ENCODE measurements around the gene RFK. TPM values are rescaled to one million over a fixed set of nuclear protein-coding genes. Genes with fewer than 3 reads are reported as not detected.

The RFK gene
- total and polyA plus RNA-seq, 2 of the 13 experiments (the other 11 are each of a cell fraction or from before 2014, with no cell fraction given): 18.2 to 37.2 TPM

DNA sequence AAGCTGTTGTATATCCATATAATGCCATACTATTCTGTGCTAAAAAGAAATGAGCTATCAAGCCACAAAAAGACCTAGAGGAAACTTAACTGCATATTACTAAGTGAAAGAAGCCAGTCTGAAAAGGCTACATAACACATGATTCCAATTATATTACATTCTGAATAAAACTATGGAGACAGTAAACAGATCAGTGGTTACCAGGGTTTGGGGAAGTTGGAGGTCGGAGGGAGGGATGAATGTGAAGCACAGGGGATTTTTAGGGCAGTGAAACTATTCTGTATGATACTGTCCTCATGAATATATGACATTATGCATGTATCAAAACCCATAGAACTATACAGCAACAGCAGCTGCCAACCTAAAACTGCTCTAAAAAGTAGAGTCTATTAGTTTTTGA lies 5.6 kb upstream of the RFK start:
- Histone ChIP-seq H3K9ac (ENCODE audit: insufficient read depth, low read depth, low read length) (no peak overlapping the region), H2AFZ (ENCODE audit: low read length) (no peak overlapping the region), H3K4me1 (ENCODE audit: insufficient read depth, low read length) (peaks cover 59% of the 10 kb centered on the region), H3K4me2 (ENCODE audit: low read depth, low read length) (no peak overlapping the region), H3K36me3 (replicated peaks in 1 of 2; ENCODE audit: control insufficient read depth in 1 of 2, insufficient read depth in 2 of 2, low read length in 2 of 2) (no peaks in the 10 kb centered on the region), H3K27ac (ENCODE audit: extremely low read length, insufficient read depth, low read length) (no peak overlapping the region), H3K9me3 (ENCODE audit: low read length) (no peaks in the 10 kb centered on the region), H3K79me2 (ENCODE audit: insufficient read depth, low read length) (no peaks in the 10 kb centered on the region), H3K27me3 (ENCODE audit: control insufficient read depth in 1 of 2, insufficient read depth in 2 of 2, low read length in 2 of 2) (no peaks in the 10 kb centered on the region), H3K4me3 (replicated peaks in 1 of 3; ENCODE audit: insufficient read depth in 1 of 3, low read depth in 2 of 3, low read length in 3 of 3) (no peak overlapping the region), H4K20me1 (ENCODE audit: insufficient read depth, low read length) (no peaks in the 10 kb centered on the region)
- ATAC-seq (no peak), FAIRE-seq (no peak), DNase-seq (ENCODE audit: low spot score) (no peak)
- in situ Hi-C loops (cut with HindIII; ENCODE audit: extremely low pct_ligation_motif_present, low pct_unique_long_range_greater_than_20kb): no loop called here
- no TSS peak for BruUV-seq (replicated peaks)
- ChIA-PET POLR2A (no interaction called here), CTCF (ENCODE audit: low intra/inter-chr PET ratio, low total read pairs) (no interaction called here)
- TF ChIP-seq CREM (IDR thresholded peaks at IDR 0.05): no peak
- no peak for TF ChIP-seq CREM (CRISPR knock-in tag; IDR thresholded peaks at IDR 0.05)
- no peak for TF ChIP-seq RFX1 (IDR thresholded peaks at IDR 0.05)
- TF ChIP-seq, protein P1, sequence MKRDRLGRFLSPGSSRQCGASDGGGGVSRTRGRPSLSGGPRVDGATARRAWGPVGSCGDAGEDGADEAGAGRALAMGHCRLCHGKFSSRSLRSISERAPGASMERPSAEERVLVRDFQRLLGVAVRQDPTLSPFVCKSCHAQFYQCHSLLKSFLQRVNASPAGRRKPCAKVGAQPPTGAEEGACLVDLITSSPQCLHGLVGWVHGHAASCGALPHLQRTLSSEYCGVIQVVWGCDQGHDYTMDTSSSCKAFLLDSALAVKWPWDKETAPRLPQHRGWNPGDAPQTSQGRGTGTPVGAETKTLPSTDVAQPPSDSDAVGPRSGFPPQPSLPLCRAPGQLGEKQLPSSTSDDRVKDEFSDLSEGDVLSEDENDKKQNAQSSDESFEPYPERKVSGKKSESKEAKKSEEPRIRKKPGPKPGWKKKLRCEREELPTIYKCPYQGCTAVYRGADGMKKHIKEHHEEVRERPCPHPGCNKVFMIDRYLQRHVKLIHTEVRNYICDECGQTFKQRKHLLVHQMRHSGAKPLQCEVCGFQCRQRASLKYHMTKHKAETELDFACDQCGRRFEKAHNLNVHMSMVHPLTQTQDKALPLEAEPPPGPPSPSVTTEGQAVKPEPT (CRISPR knock-in tag; IDR thresholded peaks at IDR 0.05; ENCODE audit: low read depth): no peak
- no peak for TF ChIP-seq RAD21 (CRISPR knock-in tag; IDR thresholded peaks at IDR 0.05)
- no peak for TF ChIP-seq ZNF260 (CRISPR knock-in tag; IDR thresholded peaks at IDR 0.05; ENCODE audit: borderline replicate concordance, low read depth)
- TF ChIP-seq, protein P2, sequence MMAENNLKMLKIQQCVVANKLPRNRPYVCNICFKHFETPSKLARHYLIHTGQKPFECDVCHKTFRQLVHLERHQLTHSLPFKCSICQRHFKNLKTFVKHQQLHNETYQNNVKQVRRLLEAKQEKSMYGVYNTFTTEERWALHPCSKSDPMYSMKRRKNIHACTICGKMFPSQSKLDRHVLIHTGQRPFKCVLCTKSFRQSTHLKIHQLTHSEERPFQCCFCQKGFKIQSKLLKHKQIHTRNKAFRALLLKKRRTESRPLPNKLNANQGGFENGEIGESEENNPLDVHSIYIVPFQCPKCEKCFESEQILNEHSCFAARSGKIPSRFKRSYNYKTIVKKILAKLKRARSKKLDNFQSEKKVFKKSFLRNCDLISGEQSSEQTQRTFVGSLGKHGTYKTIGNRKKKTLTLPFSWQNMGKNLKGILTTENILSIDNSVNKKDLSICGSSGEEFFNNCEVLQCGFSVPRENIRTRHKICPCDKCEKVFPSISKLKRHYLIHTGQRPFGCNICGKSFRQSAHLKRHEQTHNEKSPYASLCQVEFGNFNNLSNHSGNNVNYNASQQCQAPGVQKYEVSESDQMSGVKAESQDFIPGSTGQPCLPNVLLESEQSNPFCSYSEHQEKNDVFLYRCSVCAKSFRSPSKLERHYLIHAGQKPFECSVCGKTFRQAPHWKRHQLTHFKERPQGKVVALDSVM (CRISPR knock-in tag; IDR thresholded peaks at IDR 0.05): no peak
- TF ChIP-seq, protein P3, sequence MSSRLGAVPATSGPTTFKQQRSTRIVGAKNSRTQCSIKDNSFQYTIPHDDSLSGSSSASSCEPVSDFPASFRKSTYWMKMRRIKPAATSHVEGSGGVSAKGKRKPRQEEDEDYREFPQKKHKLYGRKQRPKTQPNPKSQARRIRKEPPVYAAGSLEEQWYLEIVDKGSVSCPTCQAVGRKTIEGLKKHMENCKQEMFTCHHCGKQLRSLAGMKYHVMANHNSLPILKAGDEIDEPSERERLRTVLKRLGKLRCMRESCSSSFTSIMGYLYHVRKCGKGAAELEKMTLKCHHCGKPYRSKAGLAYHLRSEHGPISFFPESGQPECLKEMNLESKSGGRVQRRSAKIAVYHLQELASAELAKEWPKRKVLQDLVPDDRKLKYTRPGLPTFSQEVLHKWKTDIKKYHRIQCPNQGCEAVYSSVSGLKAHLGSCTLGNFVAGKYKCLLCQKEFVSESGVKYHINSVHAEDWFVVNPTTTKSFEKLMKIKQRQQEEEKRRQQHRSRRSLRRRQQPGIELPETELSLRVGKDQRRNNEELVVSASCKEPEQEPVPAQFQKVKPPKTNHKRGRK (CRISPR knock-in tag; IDR thresholded peaks at IDR 0.05): no peak
- no peak for TF ChIP-seq MXD4 (CRISPR knock-in tag; IDR thresholded peaks at IDR 0.05)
- TF ChIP-seq ZNF296 (CRISPR knock-in tag; conservative IDR thresholded peaks at IDR 0.05): no peak
- TF ChIP-seq ZNF558 (CRISPR knock-in tag; IDR thresholded peaks at IDR 0.05; ENCODE audit: borderline replicate concordance): no peak
- 97% methylated on average over 1 of the region's 1 CpG for WGBS (ENCODE audit: low lambda C conversion rate)
- intact Hi-C loops (cut with micrococcal nuclease; ENCODE audit: unreplicated experiment): loop anchor here (5.0 kb wide), 2 partner anchors 33 to 257 kb away; no protein-coding TSS in a partner anchor

All from HepG2 (cell line).